GM18520 (cell line): ENCODE data around the gene MACROD1.
"Not testable (repeated sequence)": the region's sequence is repeated elsewhere in the genome, so short reads cannot be mapped to it uniquely, and the experiment has no call there.

Source experiments
- ATAC-seq: cut with Tn5 transposase; IDR thresholded peaks from one replicate; pipeline ENCODE4 v1.9.1; 2021; ENCODE audit not compliant: unreplicated experiment

Gene MACROD1

DNA sequence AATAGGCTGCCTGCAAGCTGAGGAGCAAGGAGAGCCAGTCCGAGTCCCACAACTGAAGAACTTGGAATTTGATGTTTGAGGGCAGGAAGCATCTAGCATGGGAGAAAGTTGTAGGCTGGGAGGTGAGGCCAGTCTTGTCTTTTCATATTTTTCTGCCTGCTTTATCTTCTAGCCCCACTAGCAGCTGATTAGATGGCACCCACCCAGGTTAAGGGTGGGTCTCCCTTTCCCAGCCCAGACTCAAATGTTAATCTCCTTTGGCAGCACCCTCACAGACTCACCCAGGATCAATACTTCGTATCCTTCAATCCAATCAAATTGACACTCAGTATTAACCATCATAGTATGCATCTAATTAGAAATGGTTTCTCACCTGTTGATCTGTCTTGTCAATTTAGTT is 196.5 kb downstream of the MACROD1 start:
- no peak for ATAC-seq

DNA sequence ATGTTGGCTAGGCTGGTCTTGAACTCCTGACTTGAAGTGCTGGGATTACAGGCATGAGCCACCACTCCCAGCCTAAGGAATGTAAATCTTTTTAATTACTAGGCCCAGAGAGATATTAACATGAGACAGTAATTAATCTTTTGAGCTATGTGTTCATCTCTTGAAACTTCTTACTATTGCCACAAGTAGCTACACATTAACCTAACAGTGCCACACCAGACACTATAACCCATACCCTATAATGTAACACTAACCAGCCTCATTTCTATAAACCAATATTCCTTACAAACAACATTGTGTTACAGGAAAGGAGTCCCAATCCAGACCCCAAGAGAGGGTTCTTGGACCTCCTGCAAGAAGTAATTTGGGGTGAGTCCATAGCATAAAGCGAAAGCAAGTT is 199.5 kb downstream of the MACROD1 start:
- no peak for ATAC-seq

DNA sequence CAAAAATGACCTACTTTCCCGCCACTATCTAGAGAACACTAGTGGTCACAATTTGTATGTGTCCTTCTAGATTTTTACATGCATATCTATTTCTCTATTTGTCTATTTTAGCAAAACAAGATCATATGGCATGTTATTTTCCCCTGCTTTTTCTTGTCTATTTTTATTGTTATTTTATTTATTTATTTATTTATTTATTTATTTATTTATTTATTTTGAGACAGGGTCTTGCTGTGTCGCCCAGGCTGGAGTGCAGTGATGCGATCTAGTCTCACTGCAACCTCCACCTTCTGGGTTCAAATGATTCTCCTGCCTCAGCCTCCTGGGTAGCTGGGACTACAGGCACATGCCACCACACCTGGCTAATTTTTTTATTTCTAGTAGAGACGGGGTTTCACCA is 202.0 kb downstream of the MACROD1 start:
- ATAC-seq: not testable (repeated sequence)

DNA sequence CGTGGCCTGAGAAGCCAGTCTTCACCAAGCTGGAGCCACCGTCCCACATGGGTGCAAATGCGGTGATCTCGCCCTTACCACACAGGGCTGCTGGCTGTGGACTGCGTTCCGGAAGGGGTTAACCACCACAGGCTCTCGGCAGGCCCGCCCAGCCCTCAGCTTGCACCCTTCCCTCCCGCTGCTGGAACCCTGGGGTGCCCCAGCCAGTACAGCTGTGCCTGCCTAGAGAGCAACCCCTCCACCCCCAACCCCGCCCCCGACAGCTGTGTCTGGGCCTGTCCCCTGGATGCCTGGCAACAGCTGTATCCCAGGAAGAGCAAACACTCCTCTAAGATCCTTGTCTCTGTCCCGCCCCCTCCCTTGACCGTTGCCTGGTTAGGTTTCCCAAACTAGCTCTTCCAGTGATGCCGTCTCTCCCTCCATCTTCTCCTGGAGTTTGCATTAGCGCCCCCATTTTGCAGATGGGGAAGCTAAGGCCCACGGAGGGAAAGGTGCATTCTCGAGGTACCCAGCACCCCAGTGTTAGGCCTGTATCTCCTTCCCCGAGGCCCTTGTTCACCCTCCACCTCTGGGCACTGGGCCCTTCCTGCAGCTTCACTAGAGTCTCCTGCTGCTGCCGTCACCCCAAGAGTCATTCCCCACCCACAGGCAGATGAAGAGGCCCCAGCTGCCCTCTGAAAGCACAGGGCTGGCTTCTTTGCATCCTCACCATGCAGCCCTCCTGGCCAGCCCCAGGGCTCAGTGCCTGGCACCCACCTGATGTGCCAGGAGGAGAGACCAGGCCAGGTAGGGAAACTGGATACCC is 204.1 kb downstream of the MACROD1 start:
- no peak for ATAC-seq

DNA sequence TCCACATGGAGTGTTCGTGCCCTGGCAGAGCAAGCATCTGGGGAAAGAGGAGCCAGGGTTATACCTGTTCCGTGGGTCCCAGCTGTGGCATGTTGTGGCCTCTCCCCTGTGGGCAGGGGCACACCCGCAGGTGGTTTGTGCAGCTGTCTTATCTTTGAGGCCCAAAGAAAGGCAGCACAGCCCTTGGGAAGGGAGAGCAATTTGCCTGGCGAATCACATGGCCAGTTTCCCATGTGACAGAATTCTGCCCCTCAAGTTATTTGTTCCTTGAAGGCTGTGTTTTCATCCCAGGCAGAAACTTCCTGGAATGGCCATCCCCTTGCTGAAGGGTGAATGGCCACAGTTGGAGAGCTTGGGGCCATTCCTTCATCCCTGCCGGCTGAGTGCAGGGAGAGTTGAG is 207.9 kb downstream of the MACROD1 start:
- no peak for ATAC-seq

DNA sequence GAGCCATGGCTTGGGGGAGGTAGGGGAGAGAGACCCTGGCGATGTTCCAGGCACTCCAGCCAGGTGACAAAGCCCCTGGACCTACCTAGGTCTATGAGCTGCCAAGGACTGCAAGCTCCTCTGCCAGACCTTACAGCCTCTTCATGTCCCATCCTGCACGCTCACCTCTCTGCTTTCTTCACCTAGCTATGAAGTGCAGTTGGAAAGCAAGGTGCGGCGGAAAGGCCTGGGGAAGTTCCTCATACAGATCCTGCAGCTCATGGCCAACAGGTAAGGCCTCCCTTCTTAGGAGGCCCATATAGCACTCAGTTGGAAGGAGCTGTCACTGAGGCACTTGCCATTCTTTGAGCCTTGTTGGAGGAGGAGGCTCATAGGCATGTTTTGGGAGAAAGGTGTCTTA is 213.3 kb downstream of the MACROD1 start:
- ATAC-seq: no peak

DNA sequence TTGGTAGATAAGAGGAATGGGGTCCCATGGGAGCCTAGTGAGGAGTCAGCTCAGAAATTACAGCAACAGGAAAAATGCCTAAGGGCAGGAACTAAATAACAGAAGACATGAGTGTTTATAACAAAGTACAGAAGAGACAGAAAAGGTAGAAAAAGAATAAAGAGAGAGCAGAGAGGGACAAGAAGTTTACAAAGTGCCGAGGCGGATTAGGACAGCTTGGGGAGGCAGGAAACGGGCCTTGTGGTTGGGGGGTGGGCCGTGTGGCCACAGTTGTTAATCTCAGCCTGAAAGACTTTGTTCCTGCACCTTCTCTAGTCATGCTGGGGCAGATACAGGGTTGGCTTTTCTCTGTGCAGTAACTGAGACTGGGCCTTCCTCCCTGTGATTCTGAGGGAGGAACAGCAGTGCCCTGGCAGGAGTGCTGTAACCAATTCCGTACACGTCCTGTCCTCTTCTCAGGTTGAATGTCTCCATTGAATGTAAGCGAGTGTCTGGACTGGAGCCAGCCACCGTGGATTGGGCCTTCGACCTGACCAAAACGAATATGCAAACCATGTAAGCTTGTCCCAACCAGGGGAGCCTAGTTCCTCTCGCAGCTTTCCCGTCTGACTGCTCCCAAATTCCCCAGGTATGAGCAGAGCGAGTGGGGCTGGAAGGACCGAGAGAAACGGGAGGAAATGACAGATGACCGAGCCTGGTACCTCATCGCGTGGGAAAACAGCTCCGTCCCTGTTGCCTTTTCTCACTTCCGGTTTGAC is 214.0 kb downstream of the MACROD1 start:
- ATAC-seq: no peak
